Measurements from ENCODE around the gene STARD13.

- TF ChIP-seq CTCF (IDR thresholded peaks at IDR 0.05) (no peak), POLR2A (IDR thresholded peaks at IDR 0.05) (no peak)
Observed at GRCh38 chr13:33108620-33109019, 176.9 kb downstream of the STARD13 start.
